Measurements from ENCODE around the gene MPRIP.

The MPRIP gene

DNA sequence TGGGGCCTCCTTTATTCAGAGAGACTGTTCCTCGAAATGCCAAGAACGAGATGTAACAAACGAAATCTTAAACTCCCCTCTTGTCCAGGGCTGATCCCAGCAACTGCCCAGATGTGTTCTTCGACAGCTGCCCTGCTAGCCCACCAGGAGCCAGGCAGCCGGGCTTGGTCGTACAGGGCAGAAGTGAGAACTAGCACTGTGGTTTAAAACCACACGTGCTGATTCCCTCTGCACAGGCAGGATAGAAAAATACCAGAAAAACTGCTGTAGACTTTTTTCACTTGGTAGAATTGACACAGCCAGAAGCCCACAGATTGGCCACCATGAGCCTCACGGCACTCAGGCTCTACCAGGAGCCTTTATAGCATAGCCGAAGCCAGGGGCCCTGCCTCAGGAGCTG, 130.7 kb downstream of the MPRIP start:
- CTCF ChIA-PET, result interaction anchor here (1.9 to 2.3 kb wide), 2 partner anchors 172 to 175 kb away, joined by 5 to 6 read pairs; no protein-coding TSS in a partner anchor
- DNase-seq (ENCODE audit: low read depth, low spot score), result no peak
- TF ChIP-seq, protein P1, sequence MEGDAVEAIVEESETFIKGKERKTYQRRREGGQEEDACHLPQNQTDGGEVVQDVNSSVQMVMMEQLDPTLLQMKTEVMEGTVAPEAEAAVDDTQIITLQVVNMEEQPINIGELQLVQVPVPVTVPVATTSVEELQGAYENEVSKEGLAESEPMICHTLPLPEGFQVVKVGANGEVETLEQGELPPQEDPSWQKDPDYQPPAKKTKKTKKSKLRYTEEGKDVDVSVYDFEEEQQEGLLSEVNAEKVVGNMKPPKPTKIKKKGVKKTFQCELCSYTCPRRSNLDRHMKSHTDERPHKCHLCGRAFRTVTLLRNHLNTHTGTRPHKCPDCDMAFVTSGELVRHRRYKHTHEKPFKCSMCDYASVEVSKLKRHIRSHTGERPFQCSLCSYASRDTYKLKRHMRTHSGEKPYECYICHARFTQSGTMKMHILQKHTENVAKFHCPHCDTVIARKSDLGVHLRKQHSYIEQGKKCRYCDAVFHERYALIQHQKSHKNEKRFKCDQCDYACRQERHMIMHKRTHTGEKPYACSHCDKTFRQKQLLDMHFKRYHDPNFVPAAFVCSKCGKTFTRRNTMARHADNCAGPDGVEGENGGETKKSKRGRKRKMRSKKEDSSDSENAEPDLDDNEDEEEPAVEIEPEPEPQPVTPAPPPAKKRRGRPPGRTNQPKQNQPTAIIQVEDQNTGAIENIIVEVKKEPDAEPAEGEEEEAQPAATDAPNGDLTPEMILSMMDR (IDR thresholded peaks at IDR 0.05; ENCODE audit: insufficient read depth, low read length, missing control alignments), result no peak
- H3K4me3 ChIP-seq (ENCODE audit: low read depth, low read length), result no peak overlapping the region
- POLR2A ChIA-PET, result no interaction called here

DNA sequence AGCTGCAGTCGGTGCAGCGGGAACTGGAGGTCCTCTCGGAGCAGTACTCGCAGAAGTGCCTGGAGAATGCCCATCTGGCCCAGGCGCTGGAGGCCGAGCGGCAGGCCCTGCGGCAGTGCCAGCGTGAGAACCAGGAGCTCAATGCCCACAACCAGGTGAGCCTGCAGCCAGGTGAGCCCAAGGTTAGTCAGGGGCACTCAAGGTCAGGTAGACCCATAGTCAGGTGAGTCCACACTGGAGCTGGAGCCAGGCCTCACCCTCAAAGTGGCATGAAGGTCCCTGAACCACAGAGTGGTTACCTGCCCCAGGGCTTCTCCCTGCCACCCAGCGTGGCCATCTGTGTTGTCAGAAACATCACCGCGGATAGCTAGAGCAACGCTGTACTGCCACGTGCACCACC, 131.7 kb downstream of the MPRIP start:
- H3K4me3 ChIP-seq (ENCODE audit: low read depth, low read length), result no peak overlapping the region
- TF ChIP-seq, protein P1 (IDR thresholded peaks at IDR 0.05; ENCODE audit: insufficient read depth, low read length, missing control alignments), result no peak
- ChIA-PET POLR2A (no interaction called here), CTCF (interaction anchor here (0.6 to 2.3 kb wide), 5 partner anchors 8 to 176 kb away, joined by 3 to 6 read pairs (median 4); no protein-coding TSS in a partner anchor)
- DNase-seq (ENCODE audit: low read depth, low spot score), result no peak

DNA sequence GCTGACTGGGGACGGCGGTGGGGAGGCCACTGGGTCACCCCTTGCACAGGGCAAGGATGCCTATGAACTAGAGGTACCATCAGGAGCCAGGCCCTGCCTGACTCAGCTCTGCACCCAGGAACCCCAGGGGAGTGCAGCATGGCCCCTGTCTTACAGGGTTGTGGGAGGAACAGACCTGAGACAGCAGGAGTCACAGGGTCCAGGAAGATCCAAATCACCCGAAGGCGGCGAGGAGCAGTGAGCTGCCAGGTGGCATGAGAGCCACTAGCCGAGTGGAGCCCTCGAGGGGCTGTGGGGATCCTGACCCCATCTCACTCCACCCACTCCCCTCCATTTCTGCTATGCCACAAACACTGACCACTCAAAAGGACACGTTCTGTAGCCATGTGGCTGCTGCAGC, 133.1 kb downstream of the MPRIP start:
- TF ChIP-seq, protein P1 (IDR thresholded peaks at IDR 0.05; ENCODE audit: insufficient read depth, low read length, missing control alignments), result no peak
- no peak overlapping the region for H3K4me3 ChIP-seq (ENCODE audit: low read depth, low read length)
- ChIA-PET POLR2A (no interaction called here), CTCF (interaction anchor here (2.3 kb wide), 1 partner anchor 177 kb away, joined by 6 read pairs; no protein-coding TSS in a partner anchor)
- no peak for DNase-seq (ENCODE audit: low read depth, low spot score)

DNA sequence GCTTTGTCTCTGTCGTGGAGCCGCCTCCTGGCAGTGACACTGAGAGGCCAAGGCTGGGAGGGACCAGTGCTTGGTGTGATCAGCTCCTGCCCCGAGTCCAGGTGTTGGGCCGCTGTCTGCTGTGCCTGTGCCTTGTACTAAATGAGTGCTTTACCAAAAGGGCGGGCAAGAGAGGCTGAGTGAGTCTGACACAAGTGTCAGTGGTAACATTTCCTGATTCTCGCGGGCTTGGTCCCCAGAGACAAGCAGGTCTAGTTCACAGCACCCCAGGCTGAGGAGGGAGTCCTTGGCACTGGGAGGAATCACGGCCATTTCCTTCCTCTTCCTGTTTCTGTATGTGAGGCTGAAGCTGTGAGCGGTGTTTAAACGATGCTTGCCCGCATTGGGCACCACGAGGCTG, 133.7 kb downstream of the MPRIP start:
- POLR2A ChIA-PET, result no interaction called here
- TF ChIP-seq, protein P1 (IDR thresholded peaks at IDR 0.05; ENCODE audit: insufficient read depth, low read length, missing control alignments), result no peak
- CTCF ChIA-PET, result interaction anchor here (0.6 kb wide), 1 partner anchor 175 kb away, joined by 3 read pairs; no protein-coding TSS in a partner anchor
- no peak for DNase-seq (ENCODE audit: low read depth, low spot score)
- H3K4me3 ChIP-seq (ENCODE audit: low read depth, low read length), result no peak overlapping the region

DNA sequence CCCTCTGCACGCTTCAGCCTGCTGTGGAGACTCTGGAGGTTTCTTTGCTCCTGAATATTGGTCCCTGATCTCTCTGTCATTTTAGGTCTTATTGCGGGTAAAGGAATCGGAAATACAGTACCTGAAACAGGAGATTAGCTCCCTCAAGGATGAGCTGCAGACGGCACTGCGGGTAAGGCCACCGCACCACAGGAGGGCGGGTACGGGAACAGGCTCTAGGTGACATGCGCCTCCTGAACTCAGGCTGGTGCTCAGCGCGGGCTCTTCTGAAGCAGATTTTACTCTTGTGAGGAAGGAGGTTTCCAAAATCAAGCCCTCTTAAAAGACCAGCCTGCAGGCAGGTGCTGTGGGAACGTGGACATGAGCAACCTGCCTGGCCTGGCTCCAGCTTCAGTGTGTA, 134.1 kb downstream of the MPRIP start:
- H3K4me3 ChIP-seq (ENCODE audit: low read depth, low read length), result no peak overlapping the region
- CTCF ChIA-PET, result interaction anchor here (0.6 kb wide), 1 partner anchor 176 kb away, joined by 3 read pairs; no protein-coding TSS in a partner anchor
- DNase-seq (ENCODE audit: low read depth, low spot score), result no peak
- POLR2A ChIA-PET, result no interaction called here
- TF ChIP-seq, protein P1 (IDR thresholded peaks at IDR 0.05; ENCODE audit: insufficient read depth, low read length, missing control alignments), result no peak

DNA sequence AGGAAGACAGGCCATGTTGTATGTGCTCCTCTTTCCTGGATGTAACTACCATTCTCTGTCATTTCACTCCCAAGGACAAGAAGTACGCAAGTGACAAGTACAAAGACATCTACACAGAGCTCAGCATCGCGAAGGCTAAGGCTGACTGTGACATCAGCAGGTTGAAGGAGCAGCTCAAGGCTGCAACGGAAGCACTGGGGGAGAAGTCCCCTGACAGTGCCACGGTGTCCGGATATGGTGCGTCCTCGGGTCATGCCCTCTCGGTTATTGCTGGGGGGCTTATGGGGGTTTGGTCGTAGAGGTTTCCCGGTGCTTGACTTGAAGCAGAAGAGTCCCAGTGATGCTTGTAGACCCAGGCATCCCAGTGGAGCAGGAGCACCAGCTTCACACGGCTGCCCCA, 134.9 kb downstream of the MPRIP start:
- ChIA-PET CTCF (interaction anchor here (1.2 kb wide), 1 partner anchor 12 kb away, joined by 4 read pairs; no protein-coding TSS in a partner anchor), POLR2A (no interaction called here)
- no peak for DNase-seq (ENCODE audit: low read depth, low spot score)

More for the DNA sequence above, 134.9 kb downstream of the MPRIP start:
- H3K4me3 ChIP-seq (ENCODE audit: low read depth, low read length), result no peak overlapping the region
- TF ChIP-seq, protein P1 (IDR thresholded peaks at IDR 0.05; ENCODE audit: insufficient read depth, low read length, missing control alignments), result no peak

All from AG04449 (cell line).